Measurements from ENCODE around the gene MFSD2B. TPM values are rescaled to one million over a fixed set of nuclear protein-coding genes. Genes with fewer than 3 reads are reported as not detected.

The MFSD2B gene
- total and polyA plus RNA-seq, 11 donors, result 0.01 to 0.19 (median 0.09) TPM; not detected in 8

DNA sequence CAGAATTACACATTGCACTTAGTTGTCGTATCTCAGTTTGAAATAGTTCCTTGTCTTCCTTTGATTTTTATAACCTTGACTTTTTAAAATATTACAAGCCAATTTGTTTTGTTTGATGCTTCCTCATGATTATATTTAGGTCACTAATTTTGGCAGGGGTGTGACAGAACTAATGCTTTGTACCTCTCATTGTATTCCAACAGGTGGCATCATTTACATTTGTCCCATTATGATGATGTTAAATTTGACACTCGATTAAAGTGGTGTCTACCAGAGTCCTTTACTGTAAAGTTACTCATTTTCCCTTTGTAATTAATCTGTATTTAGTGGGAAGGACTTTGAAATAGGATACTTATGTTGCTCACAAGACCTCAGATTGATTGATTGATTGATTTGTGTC, 21.5 kb upstream of the MFSD2B start:
- intact Hi-C loops (cut with DNase I), result loop anchor here in 2 of 10 donors (5.0 kb wide), 2 partner anchors 94 to 99 kb away; partner anchors contain the start of gene TP53I3 (in 1 of the 2)
- H3K27ac ChIP-seq, result no peak overlapping the region
- no peak overlapping the region for H3K4me3 ChIP-seq
- H3K36me3 ChIP-seq, result peaks cover 0 to 61% (median 29%) of the 10 kb centered on the region in 9 donors
- H3K27me3 ChIP-seq, result no peaks in the 10 kb centered on the region
- 54 to 64% (median 55%) methylated on average over 2 of the region's 2 CpGs for WGBS, 4 donors
- no peaks in the 10 kb centered on the region for H3K4me1 ChIP-seq
- no peak for TF ChIP-seq POLR2A (IDR thresholded peaks at IDR 0.05)
- TF ChIP-seq, protein P1, sequence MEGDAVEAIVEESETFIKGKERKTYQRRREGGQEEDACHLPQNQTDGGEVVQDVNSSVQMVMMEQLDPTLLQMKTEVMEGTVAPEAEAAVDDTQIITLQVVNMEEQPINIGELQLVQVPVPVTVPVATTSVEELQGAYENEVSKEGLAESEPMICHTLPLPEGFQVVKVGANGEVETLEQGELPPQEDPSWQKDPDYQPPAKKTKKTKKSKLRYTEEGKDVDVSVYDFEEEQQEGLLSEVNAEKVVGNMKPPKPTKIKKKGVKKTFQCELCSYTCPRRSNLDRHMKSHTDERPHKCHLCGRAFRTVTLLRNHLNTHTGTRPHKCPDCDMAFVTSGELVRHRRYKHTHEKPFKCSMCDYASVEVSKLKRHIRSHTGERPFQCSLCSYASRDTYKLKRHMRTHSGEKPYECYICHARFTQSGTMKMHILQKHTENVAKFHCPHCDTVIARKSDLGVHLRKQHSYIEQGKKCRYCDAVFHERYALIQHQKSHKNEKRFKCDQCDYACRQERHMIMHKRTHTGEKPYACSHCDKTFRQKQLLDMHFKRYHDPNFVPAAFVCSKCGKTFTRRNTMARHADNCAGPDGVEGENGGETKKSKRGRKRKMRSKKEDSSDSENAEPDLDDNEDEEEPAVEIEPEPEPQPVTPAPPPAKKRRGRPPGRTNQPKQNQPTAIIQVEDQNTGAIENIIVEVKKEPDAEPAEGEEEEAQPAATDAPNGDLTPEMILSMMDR (IDR thresholded peaks at IDR 0.05), result peak in 8 of 12 donors; percentile 10 to 43 (median 22)
- ATAC-seq, result no peak
- no peaks in the 10 kb centered on the region for H3K9me3 ChIP-seq
- no peak for DNase-seq

DNA sequence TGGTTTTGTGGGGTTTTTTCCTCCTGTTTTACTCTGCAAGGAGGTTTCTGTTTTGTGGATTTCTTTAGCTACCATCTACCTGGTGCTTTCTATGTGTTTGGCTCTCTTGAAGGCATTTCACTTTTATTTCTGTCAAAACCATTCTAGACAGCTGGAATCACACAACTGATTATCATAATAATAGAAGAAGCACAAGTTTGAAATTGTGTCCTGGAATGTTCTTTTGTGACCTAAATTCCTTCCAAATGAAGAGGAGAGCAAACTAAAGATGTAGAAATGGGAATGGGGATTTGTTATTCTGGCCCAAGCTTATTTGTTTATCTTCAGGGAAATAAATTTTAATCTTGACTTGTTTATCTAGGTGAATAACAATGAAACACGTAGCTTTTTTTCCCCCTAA, 17.0 kb upstream of the MFSD2B start:
- intact Hi-C loops (cut with DNase I), result no loop called here
- no peaks in the 10 kb centered on the region for H3K9me3 ChIP-seq
- WGBS, 4 donors, result 82 to 86% (median 84%) methylated on average over 1 of the region's 1 CpG
- DNase-seq (no peak), ATAC-seq (no peak)
- H3K27ac ChIP-seq, result no peak overlapping the region
- no peaks in the 10 kb centered on the region for H3K4me1 ChIP-seq
- no peak overlapping the region for H3K4me3 ChIP-seq
- H3K27me3 ChIP-seq, result no peaks in the 10 kb centered on the region
- peaks cover 0 to 25% (median 3%) of the 10 kb centered on the region in 9 donors for H3K36me3 ChIP-seq
- TF ChIP-seq POLR2A (IDR thresholded peaks at IDR 0.05), result no peak

GRCh38 chr2:23993736-23994269, 16.1 kb upstream of the MFSD2B start:
- no peak for DNase-seq
- no peak for ATAC-seq
- H3K9me3 ChIP-seq, result no peaks in the 10 kb centered on the region
- H3K4me1 ChIP-seq, result no peaks in the 10 kb centered on the region
- no peaks in the 10 kb centered on the region for H3K27me3 ChIP-seq
- 97 to 99% (median 98%) methylated on average over 8 of the region's 8 CpGs for WGBS, 4 donors
- H3K4me3 ChIP-seq, result no peak overlapping the region
- no peak overlapping the region for H3K27ac ChIP-seq
- TF ChIP-seq, protein P1 (IDR thresholded peaks at IDR 0.05), result no peak
- no peak for TF ChIP-seq POLR2A (IDR thresholded peaks at IDR 0.05)
- peaks cover 0 to 28% (median 6%) of the 10 kb centered on the region in 9 donors for H3K36me3 ChIP-seq
- intact Hi-C loops (cut with DNase I), result no loop called here

DNA sequence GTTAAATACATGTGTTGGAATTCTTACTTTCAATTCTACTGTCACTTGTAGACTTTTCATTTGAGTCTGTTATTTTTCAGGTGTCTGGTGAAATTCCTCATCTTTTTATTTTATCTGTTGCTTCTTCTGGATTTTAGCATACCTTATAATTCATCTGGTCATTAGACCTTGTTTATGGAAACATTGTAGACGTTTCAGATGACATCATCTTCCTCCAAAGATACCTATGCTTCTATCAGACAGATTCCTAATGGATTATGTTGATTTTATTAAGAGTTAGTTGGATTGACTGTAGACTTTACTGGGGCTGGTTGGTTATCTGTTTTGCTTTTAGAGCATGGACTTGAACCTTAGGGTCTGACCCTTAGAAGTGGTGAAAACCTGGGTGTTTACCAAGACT, 15.3 kb upstream of the MFSD2B start:
- H3K36me3 ChIP-seq, result peaks cover 0 to 30% (median 10%) of the 10 kb centered on the region in 9 donors
- H3K27me3 ChIP-seq, result no peaks in the 10 kb centered on the region
- no peaks in the 10 kb centered on the region for H3K9me3 ChIP-seq
- no peak for TF ChIP-seq POLR2A (IDR thresholded peaks at IDR 0.05)
- TF ChIP-seq, protein P1 (IDR thresholded peaks at IDR 0.05), result no peak
- no peak overlapping the region for H3K27ac ChIP-seq
- 48 to 64% (median 58%) methylated on average over 1 of the region's 1 CpG for WGBS, 4 donors
- H3K4me1 ChIP-seq, result no peaks in the 10 kb centered on the region
- H3K4me3 ChIP-seq, result no peak overlapping the region
- intact Hi-C loops (cut with DNase I), result no loop called here
- ATAC-seq (no peak), DNase-seq (no peak)

- DNase-seq (no peak), ATAC-seq (no peak)
- peaks cover 8 to 26% (median 20%) of the 10 kb centered on the region in 9 donors for H3K27me3 ChIP-seq
- H3K27ac ChIP-seq, result no peak overlapping the region
- no peaks in the 10 kb centered on the region for H3K9me3 ChIP-seq
- peaks cover 0 to 15% (median 8%) of the 10 kb centered on the region in 12 donors for H3K4me1 ChIP-seq
- TF ChIP-seq POLR2A (IDR thresholded peaks at IDR 0.05), result no peak
- TF ChIP-seq, protein P1 (IDR thresholded peaks at IDR 0.05), result no peak
- intact Hi-C loops (cut with DNase I), result no loop called here
- H3K36me3 ChIP-seq, result no peaks in the 10 kb centered on the region
- H3K4me3 ChIP-seq, result no peak overlapping the region
Observed at GRCh38 chr2:24007693-24008092, 2.2 kb upstream of the MFSD2B start.

Data from heart left ventricle (tissue), 16 donors.